Fibroblast of villous mesenchyme (primary cell): ENCODE data around the gene FCF1. TPM values are rescaled to one million over a fixed set of nuclear protein-coding genes. Genes with fewer than 3 reads are reported as not detected.

ENCODE experiments used
- DNase-seq: peaks from one replicate; pipeline ENCODE4 v3.0.0-alpha.2; 2010; ENCODE audit warnings: low read depth
- H3K4me3 ChIP-seq: 2 replicates; pipeline ENCODE4 v1.5.1; 2011; ENCODE audit warnings: low read depth, mild to moderate bottlenecking, low read length
- total RNA-seq: library from RNA; depleted of rRNA; stranded (reverse); fragments of >200 nt; gene quantifications from 2 replicates; pipeline ENCODE4 v1.2.3, GENCODE V29; 2012
- TF ChIP-seq, protein P1 (sequence below): IDR thresholded peaks from 2 replicates; pipeline ENCODE4 v1.5.1; 2012; ENCODE audit warnings: low read depth, mild to moderate bottlenecking, low read length; ENCODE audit not compliant: insufficient read depth

Gene FCF1
- total RNA-seq, 1 donor = 24.2 TPM

DNA sequence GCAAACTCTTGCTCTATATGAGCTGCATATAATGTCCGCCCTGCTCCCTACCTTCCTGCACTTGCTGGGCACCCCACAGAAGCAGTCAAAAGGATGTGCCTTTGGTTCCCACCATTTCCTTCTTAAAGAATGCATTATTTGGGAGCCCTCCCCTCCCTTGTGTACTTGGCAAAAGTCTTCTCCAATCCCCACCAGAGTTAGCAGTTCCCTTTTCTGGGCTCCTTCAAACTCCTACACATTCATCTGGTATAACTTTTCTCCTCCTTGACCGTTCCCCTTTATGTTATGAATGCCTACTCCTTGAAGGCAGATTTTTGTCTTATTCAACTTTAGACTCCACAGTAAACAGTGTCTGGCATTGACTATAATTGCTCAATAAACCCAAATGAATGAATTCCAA is 27.9 kb upstream of the FCF1 start:
- no peak for DNase-seq
- TF ChIP-seq, protein P1, sequence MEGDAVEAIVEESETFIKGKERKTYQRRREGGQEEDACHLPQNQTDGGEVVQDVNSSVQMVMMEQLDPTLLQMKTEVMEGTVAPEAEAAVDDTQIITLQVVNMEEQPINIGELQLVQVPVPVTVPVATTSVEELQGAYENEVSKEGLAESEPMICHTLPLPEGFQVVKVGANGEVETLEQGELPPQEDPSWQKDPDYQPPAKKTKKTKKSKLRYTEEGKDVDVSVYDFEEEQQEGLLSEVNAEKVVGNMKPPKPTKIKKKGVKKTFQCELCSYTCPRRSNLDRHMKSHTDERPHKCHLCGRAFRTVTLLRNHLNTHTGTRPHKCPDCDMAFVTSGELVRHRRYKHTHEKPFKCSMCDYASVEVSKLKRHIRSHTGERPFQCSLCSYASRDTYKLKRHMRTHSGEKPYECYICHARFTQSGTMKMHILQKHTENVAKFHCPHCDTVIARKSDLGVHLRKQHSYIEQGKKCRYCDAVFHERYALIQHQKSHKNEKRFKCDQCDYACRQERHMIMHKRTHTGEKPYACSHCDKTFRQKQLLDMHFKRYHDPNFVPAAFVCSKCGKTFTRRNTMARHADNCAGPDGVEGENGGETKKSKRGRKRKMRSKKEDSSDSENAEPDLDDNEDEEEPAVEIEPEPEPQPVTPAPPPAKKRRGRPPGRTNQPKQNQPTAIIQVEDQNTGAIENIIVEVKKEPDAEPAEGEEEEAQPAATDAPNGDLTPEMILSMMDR = no peak
- no peak overlapping the region for H3K4me3 ChIP-seq

DNA sequence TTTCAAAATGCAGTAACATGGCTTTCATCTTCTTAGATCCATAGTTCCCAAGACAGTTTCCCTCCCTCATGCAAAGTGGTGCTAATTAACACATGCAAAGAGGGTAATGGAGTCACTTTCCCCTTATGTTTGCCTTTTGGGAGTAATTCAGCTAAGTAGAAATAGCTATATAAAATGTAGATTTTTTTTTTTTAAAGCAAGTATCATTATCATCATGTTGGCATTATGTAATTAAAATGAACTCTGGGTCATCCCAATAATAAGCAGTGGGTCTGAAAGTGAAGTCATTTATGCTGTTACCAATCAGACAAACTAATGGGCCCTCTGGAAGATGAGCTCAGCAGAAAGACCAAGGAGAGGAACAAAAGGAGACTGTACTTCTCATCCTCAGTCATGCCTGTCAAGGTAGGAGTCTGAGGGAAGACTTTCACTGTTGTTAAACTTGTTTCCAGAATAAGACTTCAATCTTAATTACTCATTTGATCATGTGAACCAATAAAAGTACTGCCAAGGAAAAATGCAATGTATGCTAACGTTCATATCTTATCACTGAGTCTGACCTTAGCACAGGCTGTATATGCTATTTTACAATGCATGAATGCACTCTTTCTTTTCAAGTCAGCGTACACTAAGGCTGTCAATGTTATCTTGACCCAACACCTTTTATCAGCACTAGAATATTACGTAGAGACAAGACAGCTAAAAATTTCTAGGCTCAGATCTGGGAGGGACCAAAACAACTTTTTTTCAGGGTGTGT is 26.8 kb upstream of the FCF1 start:
- H3K4me3 ChIP-seq = no peak overlapping the region
- no peak for DNase-seq

DNA sequence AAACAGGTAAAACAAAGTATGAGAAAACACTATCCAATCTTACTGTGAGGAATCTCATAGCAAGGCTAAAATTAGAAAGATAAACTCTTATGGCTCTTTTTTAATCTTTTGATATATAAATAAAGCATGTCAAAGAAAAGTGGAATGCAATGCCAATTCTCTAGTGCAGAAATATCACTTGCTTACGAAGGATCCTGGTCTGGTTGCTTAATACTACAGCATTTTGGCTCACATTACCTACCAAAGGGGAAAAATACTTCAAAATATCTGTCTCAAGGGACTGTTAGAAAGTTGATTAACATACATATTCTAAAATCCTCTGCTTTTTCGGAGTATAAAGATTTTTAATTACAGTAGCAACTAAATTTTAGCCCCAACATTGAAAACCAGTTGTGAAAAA is 21.5 kb upstream of the FCF1 start:
- TF ChIP-seq, protein P1 = no peak
- no peak for DNase-seq
- no peak overlapping the region for H3K4me3 ChIP-seq

More for the DNA sequence above, 26.8 kb upstream of the FCF1 start:
- TF ChIP-seq, protein P1 = no peak

DNA sequence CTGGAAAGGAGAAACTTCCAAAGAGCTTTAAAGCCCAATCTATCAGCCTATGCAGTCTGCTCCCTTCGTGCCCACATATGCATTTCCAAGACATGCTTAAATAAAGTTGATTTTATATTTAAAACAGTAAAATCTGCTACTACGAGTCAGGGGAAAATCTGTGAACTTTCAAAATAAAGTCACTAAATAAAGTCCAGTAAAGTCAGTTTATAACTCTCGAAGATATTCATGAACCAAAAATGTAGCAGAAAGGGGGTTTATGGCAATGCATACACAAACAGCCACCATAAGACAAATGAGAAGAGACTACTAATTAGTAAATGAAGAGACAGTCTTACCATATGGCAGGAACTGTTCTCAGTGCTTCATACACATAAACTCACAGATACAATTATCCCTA is 19.8 kb upstream of the FCF1 start:
- H3K4me3 ChIP-seq = no peak overlapping the region
- TF ChIP-seq, protein P1 = no peak
- DNase-seq = no peak

DNA sequence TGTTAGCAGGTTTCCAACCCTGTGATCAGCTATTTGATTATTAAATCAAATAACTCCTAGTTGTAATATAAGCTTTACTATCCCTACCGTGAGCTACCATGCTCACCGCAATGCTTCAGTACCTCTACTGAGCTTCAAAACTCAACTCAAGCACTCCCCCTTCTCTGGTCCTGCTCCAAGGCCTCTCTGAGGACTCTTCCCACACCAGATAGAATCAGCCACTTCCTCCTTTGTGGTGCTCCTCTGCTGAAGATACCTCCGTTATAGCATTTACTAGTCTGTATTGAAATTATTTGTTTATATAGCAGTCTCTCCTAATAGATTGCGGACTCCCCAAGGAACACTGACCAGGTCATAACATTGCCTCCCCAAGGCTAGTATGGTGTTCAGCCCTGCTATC is 17.5 kb upstream of the FCF1 start:
- TF ChIP-seq, protein P1 = no peak
- no peak overlapping the region for H3K4me3 ChIP-seq
- DNase-seq = no peak

DNA sequence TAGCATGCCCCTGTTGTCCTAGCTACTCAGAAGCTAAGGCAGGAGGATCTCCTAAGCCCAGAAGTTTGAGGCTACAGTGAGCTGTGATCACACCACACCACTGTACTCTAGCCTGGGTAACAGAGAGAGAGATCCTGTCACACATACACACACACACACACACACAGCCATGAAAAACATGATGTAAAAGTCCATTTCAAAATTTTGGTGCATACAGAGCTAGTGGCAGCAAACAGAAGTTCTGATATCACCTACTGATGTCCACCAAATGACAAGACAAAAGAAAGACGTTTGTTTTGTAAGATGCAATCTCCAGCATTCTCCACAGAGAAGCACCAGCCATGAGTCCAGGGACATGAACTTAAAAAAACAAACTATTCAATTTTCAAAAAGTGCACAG is 15.9 kb upstream of the FCF1 start:
- no peak overlapping the region for H3K4me3 ChIP-seq
- DNase-seq = no peak

More for the DNA sequence above, 15.9 kb upstream of the FCF1 start:
- TF ChIP-seq, protein P1 = no peak
